ENCODE measurements around the gene SYNPO2L. TPM values are rescaled to one million over a fixed set of nuclear protein-coding genes. Genes with fewer than 3 reads are reported as not detected.

SYNPO2L gene
- total RNA-seq, 1 donor from 2014 or later: 0.32 TPM

DNA sequence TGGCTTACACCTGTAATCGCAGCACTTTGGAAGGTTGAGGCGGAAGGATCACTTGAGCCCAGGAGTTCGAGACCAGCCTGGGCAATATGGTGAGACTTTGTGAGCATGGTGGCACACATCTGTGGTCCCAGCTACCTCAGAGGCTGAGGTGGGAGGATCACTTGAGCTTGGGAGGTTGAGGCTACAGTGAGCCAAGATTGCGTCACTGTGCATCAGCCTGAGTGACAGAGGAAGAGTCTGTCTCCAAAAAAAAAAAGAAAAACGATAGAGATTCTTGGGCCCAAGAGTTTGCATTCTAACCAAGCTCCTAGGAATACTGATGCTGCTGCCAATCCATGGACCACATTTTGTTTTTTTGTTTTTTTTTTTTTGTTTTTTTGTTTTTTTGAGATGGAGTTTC, 26.7 kb downstream of the SYNPO2L start:
- no peak for DNase-seq
- Histone ChIP-seq H3K4me3 (no peak overlapping the region), H3K9me3 (no peaks in the 10 kb centered on the region), H3K4me1 (peaks cover 15% of the 10 kb centered on the region), H3K27me3 (ENCODE audit: low read depth) (no peaks in the 10 kb centered on the region), H3K27ac (no peak overlapping the region), H3K36me3 (no peaks in the 10 kb centered on the region)
- intact Hi-C loops (cut with DNase I): no loop called here
- ATAC-seq: no peak
- no peak for TF ChIP-seq CTCF (IDR thresholded peaks at IDR 0.05)

- DNase-seq (no peak), ATAC-seq (no peak)
- H3K27me3 ChIP-seq (ENCODE audit: low read depth): no peaks in the 10 kb centered on the region
- intact Hi-C loops (cut with DNase I): no loop called here
- H3K36me3 ChIP-seq: no peaks in the 10 kb centered on the region
- no peaks in the 10 kb centered on the region for H3K9me3 ChIP-seq
- H3K4me1 ChIP-seq: peaks cover 15% of the 10 kb centered on the region
- no peak overlapping the region for H3K27ac ChIP-seq
- H3K4me3 ChIP-seq: no peak overlapping the region
- TF ChIP-seq CTCF (IDR thresholded peaks at IDR 0.05): no peak
Observed at GRCh38 chr10:73628405-73628804, 27.4 kb downstream of the SYNPO2L start.

DNA sequence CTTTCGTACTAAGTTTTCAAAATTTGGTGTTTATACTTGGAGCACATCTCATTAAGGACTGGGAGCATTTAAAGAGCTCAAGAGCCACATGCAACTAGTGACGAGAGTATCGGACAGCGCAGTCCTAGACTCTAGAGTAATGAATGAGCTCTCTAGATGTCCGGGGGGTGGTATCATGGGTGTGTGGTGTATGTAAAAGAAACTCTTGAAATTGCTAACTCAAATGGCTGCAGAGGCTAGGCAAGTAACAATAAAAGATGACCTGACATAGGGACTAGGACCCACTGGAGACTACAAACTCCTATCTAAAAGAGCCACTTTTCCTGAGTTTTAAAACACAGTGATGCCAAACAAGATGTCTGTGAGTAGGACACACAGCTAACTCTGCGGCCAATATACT, 28.5 kb downstream of the SYNPO2L start:
- H3K36me3 ChIP-seq: no peaks in the 10 kb centered on the region
- no peak for TF ChIP-seq CTCF (IDR thresholded peaks at IDR 0.05)
- no peak overlapping the region for H3K27ac ChIP-seq
- H3K4me3 ChIP-seq: no peak overlapping the region
- peaks cover 15% of the 10 kb centered on the region for H3K4me1 ChIP-seq
- ATAC-seq: no peak
- H3K9me3 ChIP-seq: no peaks in the 10 kb centered on the region
- intact Hi-C loops (cut with DNase I): no loop called here
- DNase-seq: no peak
- H3K27me3 ChIP-seq (ENCODE audit: low read depth): no peaks in the 10 kb centered on the region

GRCh38 chr10:73625884-73626752, 29.7 kb downstream of the SYNPO2L start:
- no peaks in the 10 kb centered on the region for H3K27me3 ChIP-seq (ENCODE audit: low read depth)
- DNase-seq: peak; percentile 97
- intact Hi-C loops (cut with DNase I): no loop called here
- peaks cover 15% of the 10 kb centered on the region for H3K4me1 ChIP-seq
- peak overlapping the region; percentile 83 for H3K4me3 ChIP-seq
- ATAC-seq: peak; percentile 97 to 99
- peak overlapping the region; percentile 83 for H3K27ac ChIP-seq
- no peaks in the 10 kb centered on the region for H3K36me3 ChIP-seq
- TF ChIP-seq CTCF (IDR thresholded peaks at IDR 0.05): no peak
- H3K9me3 ChIP-seq: no peaks in the 10 kb centered on the region

DNA sequence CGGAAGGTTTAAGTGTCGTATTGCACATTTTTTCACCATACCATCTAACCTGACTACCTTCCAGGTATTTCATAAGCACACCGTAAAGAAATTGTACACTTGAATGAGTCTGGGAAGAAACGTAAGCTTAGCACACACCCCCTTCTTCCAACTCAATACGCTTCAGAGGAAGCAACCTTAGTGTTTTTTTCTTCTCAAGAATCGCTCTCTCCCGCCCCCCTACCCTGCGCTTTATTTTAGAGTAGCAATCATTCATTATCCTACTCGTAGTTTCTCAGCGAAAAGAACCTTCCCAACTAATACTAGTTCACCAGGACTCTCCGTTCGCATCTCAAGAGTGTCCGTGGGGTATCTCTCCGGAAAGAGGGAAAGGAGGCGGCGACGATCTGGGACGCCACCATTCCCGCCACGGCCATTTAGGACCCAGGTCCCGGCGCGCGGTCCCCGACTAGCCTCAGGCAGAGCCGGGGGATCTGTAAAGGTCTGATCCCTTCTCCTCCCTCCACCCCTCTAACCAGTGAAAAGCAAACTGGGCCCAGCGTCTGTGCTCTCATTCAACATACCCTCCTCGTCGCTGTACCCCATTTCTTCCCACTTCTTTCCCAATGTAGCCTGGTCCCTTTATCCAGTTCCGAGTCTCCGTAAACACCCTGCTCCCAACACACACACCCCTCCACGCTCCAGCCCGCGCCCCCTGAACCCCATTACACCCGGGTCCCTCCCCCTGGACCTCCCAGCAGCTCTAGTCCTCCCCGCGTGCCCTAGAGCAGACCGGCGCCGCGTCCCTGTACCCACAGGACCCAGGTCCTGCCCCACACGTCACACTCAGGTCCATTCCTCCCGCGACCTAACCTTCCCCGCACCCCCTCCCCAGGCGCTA, 30.6 kb downstream of the SYNPO2L start:
- ATAC-seq (peak; percentile 79 to 84), DNase-seq (no peak)
- intact Hi-C loops (cut with DNase I): no loop called here
- Histone ChIP-seq H3K4me3 (peak overlapping the region; percentile 83), H3K27ac (peak overlapping the region; percentile 83), H3K4me1 (peaks cover 15% of the 10 kb centered on the region), H3K36me3 (no peaks in the 10 kb centered on the region), H3K27me3 (ENCODE audit: low read depth) (no peaks in the 10 kb centered on the region), H3K9me3 (no peaks in the 10 kb centered on the region)
- TF ChIP-seq CTCF (IDR thresholded peaks at IDR 0.05): no peak
